Endothelial cell of umbilical vein (primary cell): ENCODE results near the gene LPCAT3. TPM values are rescaled to one million over a fixed set of nuclear protein-coding genes. Genes with fewer than 3 reads are reported as not detected.

Source experiments
- BruUV-seq: library from RNA; stranded (reverse); fragments of 400-500 nt; replicated peaks from 2 replicates; lab custom pipeline; 2021; lab: Mats Ljungman, UMichigan
- CTCF ChIA-PET: fragments of 300-600, 350-600 bp; sonication (Branson Sonifier 250); formaldehyde crosslinking; loops from one replicate; lab custom pipeline; 2021; ENCODE audit warnings: antibody characterized with exemption, inconsistent platforms; lab: Charles Lee
- POLR2A ChIA-PET: fragments of 300-600, 350-600 bp; sonication (Branson Sonifier 250); formaldehyde crosslinking; loops from one replicate; lab custom pipeline; 2021; ENCODE audit warnings: antibody characterized with exemption, inconsistent platforms; lab: Charles Lee
- DNase-seq: peaks from one replicate; pipeline ENCODE4 v3.0.0-alpha.2; 2011; ENCODE audit warnings: low read depth, low spot score
- FAIRE-seq: peaks from 2 replicates; lab custom pipeline; 2011; peaks lifted over from hg19 to GRCh38; lab: Jason Lieb, UNC
- H2AFZ ChIP-seq: 2 replicates; pipeline ENCODE4 v1.6.0; 2012; ENCODE audit warnings: low read depth, low read length, control low read depth, inconsistent platforms
- H3K27ac ChIP-seq: 2 replicates; pipeline ENCODE4 v1.5.1; 2011; ENCODE audit warnings: low read depth, mild to moderate bottlenecking, control low read depth, low read length, moderate library complexity; ENCODE audit not compliant: insufficient read depth
- H3K27me3 ChIP-seq, 2 experiments: 2 replicates each; pipeline versions ENCODE4 v1.6.0 to v1.6.1; 2011; ENCODE audit warnings: low read length in 2 of 2, mixed read lengths in 1 of 2; ENCODE audit not compliant: control insufficient read depth in 2 of 2, insufficient read depth in 2 of 2
- H3K36me3 ChIP-seq, 2 experiments: 2 replicates in 1 of 2; 3 replicates in 1 of 2; pipeline ENCODE4 v1.5.1; 2011; ENCODE audit warnings: low read length in 2 of 2, mild to moderate bottlenecking in 1 of 2, moderate library complexity in 1 of 2; ENCODE audit not compliant: control insufficient read depth in 2 of 2, insufficient read depth in 2 of 2; ENCODE audit errors: extremely low read depth in 1 of 2
- H3K4me1 ChIP-seq: 3 replicates; pipeline ENCODE4 v1.5.1; 2011; ENCODE audit warnings: mild to moderate bottlenecking, low read length; ENCODE audit not compliant: control insufficient read depth, insufficient read depth; ENCODE audit errors: extremely low read depth
- H3K4me2 ChIP-seq: 2 replicates; pipeline ENCODE4 v1.6.1; 2011; ENCODE audit warnings: low read length, control low read depth, mixed read lengths; ENCODE audit not compliant: insufficient read depth
- H3K4me3 ChIP-seq, 3 experiments: fragments of 200-600 bp in 1 of 3; sonication (generic), shearing (Covaris generic) in 1 of 3; replicated peaks in 1 of 3; 2 replicates each; pipeline ENCODE4 v1.5.1; 2011 to 2016; ENCODE audit warnings: control low read depth in 3 of 3, low read length in 3 of 3, mild to moderate bottlenecking in 2 of 3, inconsistent platforms in 1 of 3, low read depth in 1 of 3, moderate library complexity in 1 of 3; ENCODE audit not compliant: insufficient read depth in 1 of 3
- H3K79me2 ChIP-seq: 2 replicates; pipeline ENCODE4 v1.6.0; 2012; ENCODE audit warnings: low read length, inconsistent platforms; ENCODE audit not compliant: control insufficient read depth, insufficient read depth
- H3K9ac ChIP-seq: replicated peaks from 2 replicates; pipeline ENCODE3; 2011; ENCODE audit warnings: low read length, control low read depth; ENCODE audit not compliant: insufficient read depth; ENCODE audit errors: extremely low read depth
- H3K9me1 ChIP-seq: replicated peaks from 3 replicates; pipeline ENCODE4 v1.6.0; 2011; ENCODE audit warnings: mild to moderate bottlenecking, low read length; ENCODE audit not compliant: control insufficient read depth, insufficient read depth; ENCODE audit errors: extremely low read depth
- H3K9me3 ChIP-seq: replicated peaks from 2 replicates; pipeline ENCODE4 v1.5.1; 2012; ENCODE audit warnings: low read length, inconsistent platforms; ENCODE audit not compliant: control insufficient read depth, insufficient read depth
- H4K20me1 ChIP-seq: replicated peaks from 2 replicates; pipeline ENCODE3; 2011; ENCODE audit warnings: mild to moderate bottlenecking, low read length; ENCODE audit not compliant: control insufficient read depth, insufficient read depth; ENCODE audit errors: extremely low read depth
- CTCF ChIP-seq, 2 donors: IDR thresholded peaks; 1 replicate in 1 of 2; 2 replicates in 1 of 2; pipeline ENCODE4 v1.5.1; 2011; ENCODE audit warnings: low read length in 2 of 2, mild to moderate bottlenecking in 2 of 2, moderate library complexity in 2 of 2, control low read depth in 1 of 2, inconsistent platforms in 1 of 2, low read depth in 1 of 2; ENCODE audit not compliant: insufficient read depth in 1 of 2; ENCODE audit errors: extremely low read depth in 1 of 2
- GATA2 ChIP-seq: IDR thresholded peaks from 2 replicates; pipeline ENCODE4 v1.7.0; 2011; ENCODE audit warnings: low read depth, mild to moderate bottlenecking, moderate library complexity, mixed read lengths, low read length; ENCODE audit not compliant: insufficient read length, insufficient read depth
- dilution Hi-C: fragments of 300-500 bp; cut with MboI; formaldehyde crosslinking; loops from one replicate; pipeline ENCODE4 v1.15.0; 2019; ENCODE audit warnings: low sequenced_read_pairs; ENCODE audit not compliant: extremely low pct_ligation_motif_present
- intact Hi-C: fragments of 100-400 bp; cut with micrococcal nuclease; formaldehyde crosslinking; loops from one replicate; pipeline ENCODE4 v1.10.0; 2022
- polyA plus RNA-seq, 4 experiments: library from polyadenylated mRNA; depleted of rRNA in 3 of 4; stranded (reverse) in 3 of 4; unstranded in 1 of 4; fragments of >200 nt; gene quantifications; 2 replicates each; pipeline versions ENCODE4 v1.2.1 to v1.2.3, GENCODE V29; 2011 to 2012; ENCODE audit warnings: missing spikeins in 1 of 4
- total RNA-seq: library from RNA; stranded (reverse); gene quantifications from 2 replicates; pipeline ENCODE4 v1.2.3, GENCODE V29; 2021

The LPCAT3 gene
- total and polyA plus RNA-seq, 2 donors (not counting 3 experiments of a cell fraction or from before 2014, with no cell fraction given) = 29.5 to 36.0 TPM

DNA sequence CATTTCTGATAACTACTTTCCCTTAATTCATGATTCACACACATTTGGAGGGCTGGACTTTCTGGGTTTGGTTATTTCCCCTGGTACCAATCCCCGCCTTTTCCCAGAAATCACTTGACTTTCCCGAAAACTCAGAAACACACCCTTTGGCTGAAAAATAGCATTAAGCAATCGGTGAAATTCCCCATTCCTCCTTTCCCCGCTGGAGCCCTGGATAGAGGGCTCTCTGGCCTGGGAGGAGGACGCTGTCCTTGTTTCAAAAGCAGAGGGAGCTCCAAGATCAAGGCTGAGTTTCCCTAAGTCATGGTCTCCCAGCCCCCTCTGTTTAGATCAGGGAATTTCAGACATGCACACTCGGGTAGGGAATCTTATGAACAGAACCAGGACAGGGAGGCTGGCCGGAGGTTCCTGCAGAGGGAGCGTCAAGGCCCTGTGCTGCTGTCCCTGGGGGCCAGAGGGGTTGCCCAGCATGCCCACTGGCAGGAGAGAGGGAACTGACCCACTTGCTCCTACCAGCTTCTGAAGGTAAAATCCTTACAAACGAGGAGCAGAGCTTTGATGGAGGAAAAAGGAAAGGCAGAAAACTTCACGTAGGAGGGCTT lies 42.2 kb upstream of the LPCAT3 start, which contains the start of gene C1S:
Gene C1S (plus strand): TSS at position 366 of the 602 bp plus-strand sequence. CDS start 1,195 bp downstream, outside the sequence.
- intact Hi-C loops = no loop called here
- no peak for FAIRE-seq

More for the DNA sequence above, 42.2 kb upstream of the LPCAT3 start, which contains the start of gene C1S:
- Histone ChIP-seq H3K4me2 (no peak within 1 kb of the TSS), H3K9me1 (no peaks in the 10 kb centered on the region), H3K9ac (no peak within 1 kb of the TSS), H3K27me3 (peaks cover 22 to 24% of the 10 kb centered on the region in 2 experiments), H2AFZ (no peak within 1 kb of the TSS), H3K36me3 (no peaks in the 10 kb centered on the region), H3K9me3 (no peaks in the 10 kb centered on the region), H4K20me1 (no peaks in the 10 kb centered on the region), H3K27ac (no peak within 1 kb of the TSS), H3K79me2 (no peaks in the 10 kb centered on the region), H3K4me3 (no peak within 1 kb of the TSS), H3K4me1 (no peaks in the 10 kb centered on the region)
- DNase-seq = peak; percentile 51
- POLR2A ChIA-PET = no interaction called here
- no TSS peak for BruUV-seq
- CTCF ChIA-PET = interaction anchor here (0.7 to 4.3 kb wide), 8 partner anchors 8 to 116 kb away, joined by 3 to 21 read pairs (median 3); partner anchors contain the start of gene C1RL
- no peak for TF ChIP-seq GATA2
- TF ChIP-seq CTCF (IDR thresholded peaks at IDR 0.05; ENCODE audit: extremely low read depth in 1 of 2, insufficient read depth in 1 of 2, low read depth in 1 of 2, low read length in 2 of 2) = peak in 1 of 2 donors; percentile 39
- dilution Hi-C loops = no loop called here
